ENCODE data around the gene MAPK10.
"Not testable (repeated sequence)": the region's sequence is repeated elsewhere in the genome, so short reads cannot be mapped to it uniquely, and the experiment has no call there.

The MAPK10 gene

DNA sequence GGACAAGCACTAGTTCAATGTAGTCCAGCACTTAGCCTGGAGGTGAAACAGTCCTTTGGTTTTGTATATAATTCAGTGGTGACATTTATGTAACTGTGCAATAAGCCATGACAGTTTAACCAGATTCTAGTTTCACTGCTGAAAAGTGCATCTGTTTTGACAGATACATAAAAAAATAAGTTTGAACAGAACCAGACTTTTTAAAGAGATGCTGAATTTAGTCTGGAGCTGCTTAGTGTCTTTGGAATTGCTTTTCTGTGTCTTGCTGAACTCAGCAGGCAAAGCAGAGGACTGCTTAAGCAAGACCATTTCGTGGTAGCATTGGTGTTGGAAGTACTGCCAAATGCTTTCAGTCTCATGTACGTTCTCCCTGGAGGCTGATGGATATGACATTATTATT lies 393.5 kb downstream of the MAPK10 start:
- no peaks in the 10 kb centered on the region for H3K79me2 ChIP-seq (ENCODE audit: control insufficient read depth, insufficient read depth, low read length, poor library complexity)
- peaks cover 0 to 3% of the 10 kb centered on the region in 2 experiments for H3K4me1 ChIP-seq (ENCODE audit: control insufficient read depth in 1 of 2, insufficient read depth in 2 of 2, low read length in 2 of 2)
- no peak overlapping the region for H3K14ac ChIP-seq (ENCODE audit: low read length)
- no peak overlapping the region for H2AFZ ChIP-seq (ENCODE audit: insufficient read depth, low read length, poor library complexity)
- H2AK5ac ChIP-seq (ENCODE audit: low read length), result no peak overlapping the region
- no peak overlapping the region for H4K8ac ChIP-seq (ENCODE audit: low read depth, low read length)
- no peak overlapping the region for H3K27ac ChIP-seq (ENCODE audit: low read depth, low read length)
- H3K4ac ChIP-seq (ENCODE audit: low read depth, low read length), result no peak overlapping the region
- H3K36me3 ChIP-seq (ENCODE audit: control insufficient read depth in 1 of 2, insufficient read depth in 2 of 2, low read length in 2 of 2), result no peaks in the 10 kb centered on the region
- no peak overlapping the region for H2BK120ac ChIP-seq (ENCODE audit: insufficient read depth, low read length, poor library complexity)
- H3K27me3 ChIP-seq (ENCODE audit: insufficient read depth, low read length), result no peaks in the 10 kb centered on the region
- H3K79me1 ChIP-seq (ENCODE audit: low read length), result no peaks in the 10 kb centered on the region
- DNase-seq, result no peak
- H3K18ac ChIP-seq (ENCODE audit: low read length), result no peak overlapping the region
- no peaks in the 10 kb centered on the region for H3K9me3 ChIP-seq (ENCODE audit: insufficient read depth, low read depth, low read length)
- no peak overlapping the region for H3K4me2 ChIP-seq (ENCODE audit: low read length)
- no peak overlapping the region for H2BK5ac ChIP-seq (ENCODE audit: low read depth, low read length, poor library complexity)
- no peak overlapping the region for H3K23ac ChIP-seq (ENCODE audit: low read length)
- no peak overlapping the region for H4K91ac ChIP-seq (ENCODE audit: low read depth, low read length)
- H2BK12ac ChIP-seq (ENCODE audit: low read length), result no peak overlapping the region
- no peak overlapping the region for H3K4me3 ChIP-seq (ENCODE audit: low read depth, low read length)
- H4K12ac ChIP-seq (ENCODE audit: low read depth, low read length), result no peak overlapping the region
- no peak overlapping the region for H3K9ac ChIP-seq (ENCODE audit: low read length)
- WGBS (ENCODE audit: extremely low coverage, insufficient coverage, insufficient read length), result no CpG with 5 or more reads among the region's 2 CpGs

DNA sequence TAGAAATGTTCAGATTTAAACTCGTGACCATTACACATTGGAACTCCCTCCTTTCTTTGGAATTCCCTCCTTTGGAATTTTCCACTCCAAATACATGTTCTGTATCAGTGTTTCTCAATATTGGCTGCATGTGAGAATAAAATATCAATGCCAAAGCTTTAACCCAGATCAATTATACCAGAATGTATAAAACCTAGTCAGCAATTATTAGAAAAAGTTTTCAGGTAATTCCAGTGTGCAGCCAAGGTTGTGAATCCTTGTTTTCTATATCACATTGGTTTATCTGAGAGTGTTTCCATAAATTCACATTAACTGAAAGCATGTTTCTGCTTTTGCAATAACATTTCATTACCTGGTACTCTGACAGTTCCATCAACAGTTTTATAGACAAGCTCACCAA lies 394.3 kb downstream of the MAPK10 start:
- no peak for DNase-seq
- no peak overlapping the region for H2AK5ac ChIP-seq (ENCODE audit: low read length)
- no peak overlapping the region for H4K8ac ChIP-seq (ENCODE audit: low read depth, low read length)
- no peaks in the 10 kb centered on the region for H3K9me3 ChIP-seq (ENCODE audit: insufficient read depth, low read depth, low read length)
- no peak overlapping the region for H3K4me2 ChIP-seq (ENCODE audit: low read length)
- no peak overlapping the region for H3K4ac ChIP-seq (ENCODE audit: low read depth, low read length)
- H3K9ac ChIP-seq (ENCODE audit: low read length), result no peak overlapping the region
- H3K4me1 ChIP-seq (ENCODE audit: control insufficient read depth in 1 of 2, insufficient read depth in 2 of 2, low read length in 2 of 2), result peaks cover 0 to 3% of the 10 kb centered on the region in 2 experiments
- H3K27me3 ChIP-seq (ENCODE audit: insufficient read depth, low read length), result no peaks in the 10 kb centered on the region
- H2BK120ac ChIP-seq (ENCODE audit: insufficient read depth, low read length, poor library complexity), result no peak overlapping the region
- H2BK12ac ChIP-seq (ENCODE audit: low read length), result no peak overlapping the region
- H3K79me1 ChIP-seq (ENCODE audit: low read length), result no peaks in the 10 kb centered on the region
- H4K12ac ChIP-seq (ENCODE audit: low read depth, low read length), result no peak overlapping the region
- WGBS (ENCODE audit: extremely low coverage, insufficient coverage, insufficient read length), result no CpG with 5 or more reads among the region's 1 CpG
- H3K4me3 ChIP-seq (ENCODE audit: low read depth, low read length), result no peak overlapping the region
- H3K79me2 ChIP-seq (ENCODE audit: control insufficient read depth, insufficient read depth, low read length, poor library complexity), result no peaks in the 10 kb centered on the region
- no peak overlapping the region for H2BK5ac ChIP-seq (ENCODE audit: low read depth, low read length, poor library complexity)
- H3K27ac ChIP-seq (ENCODE audit: low read depth, low read length), result no peak overlapping the region
- H3K14ac ChIP-seq (ENCODE audit: low read length), result no peak overlapping the region
- no peak overlapping the region for H3K18ac ChIP-seq (ENCODE audit: low read length)
- H3K36me3 ChIP-seq (ENCODE audit: control insufficient read depth in 1 of 2, insufficient read depth in 2 of 2, low read length in 2 of 2), result no peaks in the 10 kb centered on the region
- H3K23ac ChIP-seq (ENCODE audit: low read length), result no peak overlapping the region
- no peak overlapping the region for H2AFZ ChIP-seq (ENCODE audit: insufficient read depth, low read length, poor library complexity)
- H4K91ac ChIP-seq (ENCODE audit: low read depth, low read length), result no peak overlapping the region

DNA sequence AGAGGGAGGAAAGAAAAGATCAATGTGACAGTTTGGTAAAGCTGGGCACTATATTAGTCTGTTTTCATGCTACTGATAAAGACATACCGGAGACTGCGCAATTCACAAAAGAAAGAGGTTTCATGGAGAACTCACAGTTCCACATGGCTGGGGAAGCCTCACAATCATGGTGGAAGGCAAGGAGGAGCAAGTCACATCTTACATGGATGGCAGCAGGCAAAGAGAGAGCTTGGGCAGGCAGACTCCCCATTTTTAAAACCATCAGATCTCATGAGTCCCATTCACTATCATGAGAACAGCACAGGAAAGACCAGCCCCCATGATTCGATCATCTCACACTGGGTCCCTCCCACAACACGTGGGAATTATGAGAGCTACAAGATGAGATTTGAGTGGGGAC lies 394.8 kb downstream of the MAPK10 start:
- not testable (repeated sequence) for H2AK5ac ChIP-seq (ENCODE audit: low read length); H3K36me3 ChIP-seq (ENCODE audit: control insufficient read depth in 1 of 2, insufficient read depth in 2 of 2, low read length in 2 of 2); H2BK120ac ChIP-seq (ENCODE audit: insufficient read depth, low read length, poor library complexity); H3K9ac ChIP-seq (ENCODE audit: low read length); DNase-seq; H3K79me2 ChIP-seq (ENCODE audit: control insufficient read depth, insufficient read depth, low read length, poor library complexity); H3K4me2 ChIP-seq (ENCODE audit: low read length); H3K27me3 ChIP-seq (ENCODE audit: insufficient read depth, low read length); H2BK12ac ChIP-seq (ENCODE audit: low read length); H2AFZ ChIP-seq (ENCODE audit: insufficient read depth, low read length, poor library complexity); H3K4ac ChIP-seq (ENCODE audit: low read depth, low read length); H3K4me3 ChIP-seq (ENCODE audit: low read depth, low read length); H3K27ac ChIP-seq (ENCODE audit: low read depth, low read length); H3K14ac ChIP-seq (ENCODE audit: low read length); H2BK5ac ChIP-seq (ENCODE audit: low read depth, low read length, poor library complexity); H4K12ac ChIP-seq (ENCODE audit: low read depth, low read length); H3K23ac ChIP-seq (ENCODE audit: low read length); H3K18ac ChIP-seq (ENCODE audit: low read length); H3K4me1 ChIP-seq (ENCODE audit: control insufficient read depth in 1 of 2, insufficient read depth in 2 of 2, low read length in 2 of 2); H3K79me1 ChIP-seq (ENCODE audit: low read length); H4K8ac ChIP-seq (ENCODE audit: low read depth, low read length); H3K9me3 ChIP-seq (ENCODE audit: insufficient read depth, low read depth, low read length); H4K91ac ChIP-seq (ENCODE audit: low read depth, low read length)
- WGBS (ENCODE audit: extremely low coverage, insufficient coverage, insufficient read length), result no CpG with 5 or more reads among the region's 4 CpGs

DNA sequence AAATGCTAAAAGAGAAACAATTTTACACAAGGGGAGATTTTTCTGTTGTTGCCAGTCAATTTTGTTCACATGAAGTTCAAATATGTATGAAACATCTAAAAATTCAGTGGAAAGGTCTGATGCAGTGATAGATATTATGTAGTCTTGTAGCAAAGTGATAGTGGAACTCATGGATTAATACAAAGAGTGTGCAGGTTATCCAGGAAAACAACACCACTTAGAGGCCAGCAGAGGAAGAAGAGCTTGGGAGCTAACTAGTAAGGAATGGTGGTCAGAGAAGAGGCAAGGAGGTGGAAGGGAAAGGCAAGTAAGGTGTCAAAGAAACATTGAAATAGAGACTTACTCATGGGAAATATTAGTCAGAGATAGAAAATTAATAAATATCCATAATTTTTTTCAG lies 395.6 kb downstream of the MAPK10 start:
- Histone ChIP-seq H3K79me1 (ENCODE audit: low read length) (no peaks in the 10 kb centered on the region), H2BK12ac (ENCODE audit: low read length) (no peak overlapping the region), H4K91ac (ENCODE audit: low read depth, low read length) (no peak overlapping the region), H3K9me3 (ENCODE audit: insufficient read depth, low read depth, low read length) (no peaks in the 10 kb centered on the region), H3K4me1 (ENCODE audit: control insufficient read depth in 1 of 2, insufficient read depth in 2 of 2, low read length in 2 of 2) (peaks cover 0 to 4% of the 10 kb centered on the region in 2 experiments), H2AK5ac (ENCODE audit: low read length) (no peak overlapping the region), H2BK120ac (ENCODE audit: insufficient read depth, low read length, poor library complexity) (no peak overlapping the region), H3K4me3 (ENCODE audit: low read depth, low read length) (no peak overlapping the region), H3K4me2 (ENCODE audit: low read length) (no peak overlapping the region), H3K18ac (ENCODE audit: low read length) (no peak overlapping the region), H3K4ac (ENCODE audit: low read depth, low read length) (no peak overlapping the region), H4K12ac (ENCODE audit: low read depth, low read length) (no peak overlapping the region), H3K27ac (ENCODE audit: low read depth, low read length) (no peak overlapping the region), H3K36me3 (ENCODE audit: control insufficient read depth in 1 of 2, insufficient read depth in 2 of 2, low read length in 2 of 2) (no peaks in the 10 kb centered on the region), H2AFZ (ENCODE audit: insufficient read depth, low read length, poor library complexity) (no peak overlapping the region), H3K9ac (ENCODE audit: low read length) (no peak overlapping the region), H3K27me3 (ENCODE audit: insufficient read depth, low read length) (no peaks in the 10 kb centered on the region), H2BK5ac (ENCODE audit: low read depth, low read length, poor library complexity) (no peak overlapping the region), H3K23ac (ENCODE audit: low read length) (no peak overlapping the region), H3K14ac (ENCODE audit: low read length) (no peak overlapping the region), H4K8ac (ENCODE audit: low read depth, low read length) (no peak overlapping the region), H3K79me2 (ENCODE audit: control insufficient read depth, insufficient read depth, low read length, poor library complexity) (no peaks in the 10 kb centered on the region)
- no peak for DNase-seq
